Ovary (tissue), 9 donors: ENCODE data around the gene SLIT3. TPM values are rescaled to one million over a fixed set of nuclear protein-coding genes. Genes with fewer than 3 reads are reported as not detected.

Experiments
- DNase-seq, 5 donors: peaks; one replicate each; pipeline ENCODE4 v3.0.0-alpha.2; 2019 to 2020
- H3K27ac ChIP-seq, 2 donors: fragments of 200-600 bp; one replicate each; pipeline versions ENCODE4 v1.5.1 to v1.8.0; 2019 to 2022
- H3K27me3 ChIP-seq: fragments of 200-600 bp; one replicate; pipeline ENCODE4 v1.8.0; 2022
- H3K36me3 ChIP-seq: fragments of 200-600 bp; sonication (generic); one replicate; pipeline ENCODE4 v1.5.1; 2019
- H3K4me1 ChIP-seq: one replicate; pipeline ENCODE4 v1.8.1; 2013; ENCODE audit warnings: mild to moderate bottlenecking, moderate library complexity; ENCODE audit not compliant: insufficient read depth
- H3K4me3 ChIP-seq: fragments of 200-600 bp; sonication (generic); one replicate; pipeline ENCODE4 v1.5.1; 2017
- H3K9me3 ChIP-seq, 2 donors: fragments of 200-600 bp in 1 of 2; sonication (generic) in 1 of 2; one replicate each; pipeline versions ENCODE4 v1.5.1 to v1.8.1; 2013 to 2019; ENCODE audit warnings: mild to moderate bottlenecking in 1 of 2, moderate library complexity in 1 of 2
- EP300 ChIP-seq: sonication (generic); formaldehyde crosslinking; IDR thresholded peaks from one replicate; pipeline ENCODE4 v1.6.1; 2017; ENCODE audit warnings: antibody characterized with exemption
- POLR2A ChIP-seq: fragments of 450-650 bp; IDR thresholded peaks from one replicate; pipeline ENCODE4 v1.6.1; 2017; ENCODE audit warnings: antibody characterized with exemption, mild to moderate bottlenecking, moderate library complexity
- WGBS, 3 donors: extraction: QIAGEN DNeasy Blood & Tissue Kit in 1 of 3; methylation state at CpG; one replicate each; pipeline versions ENCODE4 v1.1.5 to v1.1.7; 2013 to 2017; 5-methylcytosine and 5-hydroxymethylcytosine counted together
- intact Hi-C, 4 donors: fragments of 100-400 bp; cut with DNase I; formaldehyde crosslinking; loops; one replicate each; pipeline versions ENCODE4 v1.11.0 to v1.15.1; 2022 to 2023
- polyA plus RNA-seq, 2 donors: library from polyadenylated mRNA; stranded (reverse); fragments of 200-250 nt in 1 of 2; fragments of 350-450 nt in 1 of 2; fragmentation: Illumina TruSeq in 1 of 2; extraction: RNeasy Lipid Tissue Mini Kit (QIAGEN cat#74804) in 1 of 2; gene quantifications; one replicate each; pipeline ENCODE4 v1.2.3, GENCODE V29; 2013 to 2014
- total RNA-seq, 7 donors: library from RNA; depleted of rRNA in 2 of 7; stranded (reverse); fragments of >200 nt in 2 of 7; fragmentation: NEBNext Ultra II Directional in 3 of 7; extraction: Animal tissue kit (Norgen Biotek cat#: 25700) in 3 of 7; gene quantifications; one replicate each; pipeline versions ENCODE4 v1.1.0 to v1.2.4, GENCODE V29; 2016 to 2023
- TF ChIP-seq, protein P1 (sequence below), 3 donors: fragments of 450-650 bp in 2 of 3; fragments of 200-600 bp in 1 of 3; IDR thresholded peaks; one replicate each; pipeline versions ENCODE4 v1.5.1 to v1.8.0; 2016 to 2022; ENCODE audit warnings: antibody characterized with exemption in 3 of 3, mild to moderate bottlenecking in 1 of 3
- donor health status: DM: no; HTN: no; CAD: no; lungs with moderate emphysema.
- donor health status: DM: no; HTN: no; CAD: no.
- donor health status: Bipolar disorder and iron deficiency.
- donor health status: DM: yes; HTN: yes; CAD: no.
- donor health status: DM: no; HTN: no; CAD: no.
- donor health status: DM: yes; HTN: yes; CAD: no.

The SLIT3 gene
- total and polyA plus RNA-seq, 9 donors: 10.3 to 106 (median 24.4) TPM

DNA sequence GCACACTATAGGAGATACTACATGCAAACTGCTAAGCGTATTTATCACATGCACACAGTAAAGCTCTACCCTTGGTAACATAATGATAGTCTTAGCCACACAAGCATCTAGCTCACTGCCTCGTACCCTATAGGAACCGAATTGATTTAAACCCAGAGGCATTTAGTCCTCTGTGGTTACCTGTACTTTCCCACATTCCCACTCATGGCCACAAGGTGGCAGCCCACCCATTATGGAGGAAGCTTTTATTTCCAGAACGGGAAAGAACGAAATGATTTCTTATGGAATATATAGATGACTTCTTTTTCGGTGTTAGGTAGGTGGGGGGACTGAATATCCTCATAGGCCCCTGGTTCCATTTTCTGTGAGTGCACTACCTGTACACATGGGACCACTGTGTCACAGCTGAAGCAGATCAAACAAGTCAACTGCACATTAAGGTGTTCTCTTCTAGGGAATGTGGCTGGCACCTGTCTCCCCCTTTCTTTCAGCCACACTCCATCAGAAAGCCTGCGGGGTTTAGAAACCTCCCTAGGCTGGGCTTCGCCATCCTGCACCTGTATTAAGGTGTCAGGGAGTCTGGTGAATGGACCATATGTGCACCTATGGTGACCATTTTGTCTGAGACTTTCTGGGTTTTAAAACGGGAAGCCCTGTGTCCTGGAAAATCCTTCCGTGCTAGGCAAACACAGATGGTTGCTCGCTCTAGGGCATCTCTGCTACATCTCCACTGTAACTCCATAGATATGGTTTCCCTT, 313.2 kb downstream of the SLIT3 start:
- Histone ChIP-seq H3K4me1 (no peaks in the 10 kb centered on the region), H3K27ac (no peak overlapping the region), H3K4me3 (no peak overlapping the region), H3K9me3 (no peaks in the 10 kb centered on the region), H3K36me3 (no peaks in the 10 kb centered on the region), H3K27me3 (no peaks in the 10 kb centered on the region)
- intact Hi-C loops: loop anchor here (5.0 to 10.0 kb wide), 5 partner anchors 315 to 590 kb away; partner anchors contain the start of gene SLIT3 (in 4 of the 4)
- DNase-seq: peak; percentile 50 to 83 (median 80)
- 28 to 41% (median 32%) methylated on average over 11 of the region's 11 CpGs for WGBS, 3 donors
- TF ChIP-seq EP300 (no peak), POLR2A (no peak)
- TF ChIP-seq, protein P1, sequence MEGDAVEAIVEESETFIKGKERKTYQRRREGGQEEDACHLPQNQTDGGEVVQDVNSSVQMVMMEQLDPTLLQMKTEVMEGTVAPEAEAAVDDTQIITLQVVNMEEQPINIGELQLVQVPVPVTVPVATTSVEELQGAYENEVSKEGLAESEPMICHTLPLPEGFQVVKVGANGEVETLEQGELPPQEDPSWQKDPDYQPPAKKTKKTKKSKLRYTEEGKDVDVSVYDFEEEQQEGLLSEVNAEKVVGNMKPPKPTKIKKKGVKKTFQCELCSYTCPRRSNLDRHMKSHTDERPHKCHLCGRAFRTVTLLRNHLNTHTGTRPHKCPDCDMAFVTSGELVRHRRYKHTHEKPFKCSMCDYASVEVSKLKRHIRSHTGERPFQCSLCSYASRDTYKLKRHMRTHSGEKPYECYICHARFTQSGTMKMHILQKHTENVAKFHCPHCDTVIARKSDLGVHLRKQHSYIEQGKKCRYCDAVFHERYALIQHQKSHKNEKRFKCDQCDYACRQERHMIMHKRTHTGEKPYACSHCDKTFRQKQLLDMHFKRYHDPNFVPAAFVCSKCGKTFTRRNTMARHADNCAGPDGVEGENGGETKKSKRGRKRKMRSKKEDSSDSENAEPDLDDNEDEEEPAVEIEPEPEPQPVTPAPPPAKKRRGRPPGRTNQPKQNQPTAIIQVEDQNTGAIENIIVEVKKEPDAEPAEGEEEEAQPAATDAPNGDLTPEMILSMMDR (IDR thresholded peaks at IDR 0.05): peak; percentile 70 to 85 (median 75)

DNA sequence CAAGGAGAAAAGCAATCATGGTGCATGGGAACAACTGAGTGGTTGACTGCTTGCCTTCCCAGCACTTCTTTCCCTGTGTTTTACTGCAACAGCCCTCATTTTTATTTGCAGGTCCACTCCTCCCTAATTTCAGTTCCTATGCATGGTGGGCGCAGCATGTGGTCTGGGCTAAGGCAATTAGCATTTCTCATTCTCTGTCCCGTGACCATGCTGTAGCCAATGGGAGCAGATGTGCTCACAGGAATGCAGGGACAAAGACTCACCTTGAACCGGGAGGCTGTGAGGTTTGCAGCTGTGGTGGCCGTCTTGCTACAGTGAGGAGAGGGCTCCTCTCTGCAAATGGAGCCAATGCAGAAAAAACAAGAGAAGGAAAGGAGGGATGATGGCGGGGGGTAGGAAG, 315.5 kb downstream of the SLIT3 start:
- no peak for DNase-seq
- TF ChIP-seq, protein P1 (IDR thresholded peaks at IDR 0.05): no peak
- TF ChIP-seq EP300 (no peak), POLR2A (no peak)
- H3K27ac ChIP-seq: no peak overlapping the region
- H3K27me3 ChIP-seq: no peaks in the 10 kb centered on the region
- H3K9me3 ChIP-seq: no peaks in the 10 kb centered on the region
- H3K4me3 ChIP-seq: no peak overlapping the region
- intact Hi-C loops: loop anchor here (5.0 to 10.0 kb wide), 5 partner anchors 317 to 592 kb away; partner anchors contain the start of gene SLIT3 (in 4 of the 4)
- 75 to 88% (median 86%) methylated on average over 5 of the region's 5 CpGs for WGBS, 3 donors
- H3K36me3 ChIP-seq: no peaks in the 10 kb centered on the region
- no peaks in the 10 kb centered on the region for H3K4me1 ChIP-seq

DNA sequence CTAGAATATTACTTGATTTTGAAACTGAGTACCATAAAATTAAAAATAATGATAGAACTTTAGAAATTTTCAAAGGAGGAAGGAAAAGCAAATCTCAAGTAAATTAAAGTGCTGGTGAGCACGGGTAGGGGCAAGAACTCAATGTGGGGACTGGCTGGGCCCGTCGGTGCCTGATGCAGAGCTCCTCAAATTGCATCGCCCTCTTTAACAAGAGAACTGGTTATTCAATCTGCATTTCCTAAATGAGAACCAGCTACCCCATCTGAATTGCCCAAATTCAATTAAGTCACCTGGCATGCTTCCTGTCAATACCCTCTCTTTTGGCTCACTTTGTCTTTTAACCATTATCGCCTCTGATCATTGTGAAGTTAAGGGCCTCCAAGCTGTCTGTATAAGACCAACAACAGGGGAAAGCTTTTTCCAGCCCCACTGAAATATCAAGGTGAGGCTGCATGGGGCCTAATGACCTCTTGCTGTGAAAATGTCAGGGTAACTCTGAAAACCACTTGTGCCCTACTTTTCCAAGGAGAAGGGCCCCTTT, 316.7 kb downstream of the SLIT3 start:
- Histone ChIP-seq H3K27me3 (no peaks in the 10 kb centered on the region), H3K36me3 (no peaks in the 10 kb centered on the region), H3K9me3 (no peaks in the 10 kb centered on the region), H3K27ac (no peak overlapping the region), H3K4me3 (no peak overlapping the region), H3K4me1 (no peaks in the 10 kb centered on the region)
- intact Hi-C loops: loop anchor here in 3 of 4 donors (10.0 kb wide), 3 partner anchors 321 to 591 kb away; partner anchors contain the start of gene SLIT3 (in 1 of the 3)
- 87 to 93% (median 93%) methylated on average over 5 of the region's 5 CpGs for WGBS, 3 donors
- DNase-seq: no peak
- no peak for TF ChIP-seq POLR2A

DNA sequence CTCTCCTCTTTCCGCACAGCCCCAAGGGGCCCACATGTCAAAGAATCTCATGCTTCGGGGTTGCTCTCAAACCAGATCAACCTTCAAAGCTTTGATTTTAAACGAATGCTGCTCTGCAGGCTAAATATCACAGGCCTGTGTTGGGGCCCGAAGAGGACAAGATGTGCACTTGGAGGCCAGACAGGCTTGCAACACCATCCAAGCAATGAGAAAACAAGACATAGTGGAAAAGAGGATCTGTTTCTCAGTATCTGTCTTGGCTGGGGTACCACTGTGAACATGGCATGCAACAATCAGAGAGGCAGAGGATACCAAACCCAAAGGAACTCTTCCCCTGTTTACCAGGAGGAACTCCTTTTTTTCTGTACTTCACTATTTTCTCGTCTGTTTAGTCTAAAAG, 321.8 kb downstream of the SLIT3 start:
- no peak overlapping the region for H3K27ac ChIP-seq
- DNase-seq: peak in 1 of 5 donors; percentile 32
- H3K4me3 ChIP-seq: no peak overlapping the region
- no peaks in the 10 kb centered on the region for H3K4me1 ChIP-seq
- no peaks in the 10 kb centered on the region for H3K27me3 ChIP-seq
- intact Hi-C loops: loop anchor here in 1 of 4 donors (10.0 kb wide), 1 partner anchor 284 kb away; no protein-coding TSS in a partner anchor
- no peaks in the 10 kb centered on the region for H3K36me3 ChIP-seq
- TF ChIP-seq EP300 (no peak), POLR2A (no peak)
- TF ChIP-seq, protein P1 (IDR thresholded peaks at IDR 0.05): no peak
- 53 to 69% (median 65%) methylated on average over 5 of the region's 5 CpGs for WGBS, 3 donors
- no peaks in the 10 kb centered on the region for H3K9me3 ChIP-seq
